HEK293 (cell line): ENCODE measurements around the gene IRS1.

Source experiments
- CTCF ChIA-PET: fragments of 350-600 bp; formaldehyde crosslinking; extraction: SDS; loops from one replicate; lab custom pipeline; 2021; ENCODE audit warnings: antibody characterized with exemption; lab: Yijun Ruan, JAX
- POLR2A ChIA-PET: fragments of 300-600 bp; formaldehyde crosslinking; extraction: SDS; loops from one replicate; lab custom pipeline; 2020; ENCODE audit warnings: antibody characterized with exemption, inconsistent platforms; lab: Yijun Ruan, JAX
- H3K27ac ChIP-seq: fragments of 200-500 bp; sonication (Bioruptor generic); 2 replicates; pipeline ENCODE4 v1.5.1; 2014; ENCODE audit warnings: low read depth, low read length, control low read depth, inconsistent platforms; ENCODE audit errors: extremely low read depth
- H3K36me3 ChIP-seq, 2 experiments: fragments of 200-500 bp in 1 of 2; sonication (Bioruptor generic) in 1 of 2; 1 replicate in 1 of 2; 2 replicates in 1 of 2; pipeline ENCODE4 v1.5.1; 2014 to 2017; ENCODE audit warnings: inconsistent platforms in 2 of 2, low read length in 2 of 2; ENCODE audit not compliant: control insufficient read depth in 2 of 2, insufficient read depth in 1 of 2
- H3K4me1 ChIP-seq: fragments of 200-500 bp; sonication (Bioruptor generic); 2 replicates; pipeline ENCODE4 v1.5.1; 2014; ENCODE audit warnings: mild to moderate bottlenecking, low read length, inconsistent platforms; ENCODE audit not compliant: control insufficient read depth, insufficient read depth
- H3K4me3 ChIP-seq: 2 replicates; pipeline ENCODE4 v1.5.1; 2011; ENCODE audit warnings: low read depth, mild to moderate bottlenecking, control low read depth, low read length, moderate library complexity
- H3K9me3 ChIP-seq: fragments of 200-500 bp; sonication (Bioruptor generic); 2 replicates; pipeline ENCODE4 v1.5.1; 2014; ENCODE audit warnings: low read depth, low read length, inconsistent platforms; ENCODE audit not compliant: control insufficient read depth, insufficient read depth
- GLI2 ChIP-seq: fragments of 450-650 bp; formaldehyde crosslinking; IDR thresholded peaks from 2 replicates; pipeline ENCODE4; 2017; ENCODE audit warnings: missing biosample characterization, missing genetic modification characterization, low read depth, borderline replicate concordance
- KLF8 ChIP-seq: fragments of 450-650 bp; formaldehyde crosslinking; IDR thresholded peaks from 2 replicates; pipeline ENCODE4 v1.5.1; 2016; ENCODE audit warnings: missing biosample characterization, missing genetic modification characterization
- PRDM1 ChIP-seq: fragments of 450-650 bp; formaldehyde crosslinking; IDR thresholded peaks from 2 replicates; pipeline ENCODE4; 2016; ENCODE audit warnings: missing biosample characterization, missing genetic modification characterization
- REPIN1 ChIP-seq: fragments of 450-650 bp; formaldehyde crosslinking; IDR thresholded peaks from 2 replicates; pipeline ENCODE4 v1.5.1; 2017; ENCODE audit warnings: missing biosample characterization, missing genetic modification characterization, low read depth
- TCF7L2 ChIP-seq: IDR thresholded peaks from 2 replicates; pipeline ENCODE4 v1.6.1; 2011; ENCODE audit warnings: low read depth, mild to moderate bottlenecking, inconsistent platforms, low read length, moderate library complexity, borderline replicate concordance
- ZBTB17 ChIP-seq: fragments of 450-650 bp; formaldehyde crosslinking; IDR thresholded peaks from 2 replicates; pipeline ENCODE4 v1.5.1; 2016; ENCODE audit warnings: missing biosample characterization, missing genetic modification characterization
- ZBTB20 ChIP-seq: fragments of 450-650 bp; formaldehyde crosslinking; IDR thresholded peaks from 2 replicates; pipeline ENCODE4 v1.5.1; 2016; ENCODE audit warnings: missing biosample characterization, missing genetic modification characterization
- ZNF132 ChIP-seq: fragments of 450-650 bp; formaldehyde crosslinking; IDR thresholded peaks from 2 replicates; pipeline ENCODE4 v1.5.1; 2017; ENCODE audit warnings: missing biosample characterization, missing genetic modification characterization, borderline replicate concordance
- ZNF214 ChIP-seq: fragments of 450-650 bp; formaldehyde crosslinking; IDR thresholded peaks from 2 replicates; pipeline ENCODE4 v1.5.1; 2017; ENCODE audit warnings: missing biosample characterization, mild to moderate bottlenecking, missing genetic modification characterization, borderline replicate concordance
- ZNF302 ChIP-seq: fragments of 450-650 bp; formaldehyde crosslinking; IDR thresholded peaks from 2 replicates; pipeline ENCODE4 v1.5.1; 2016; ENCODE audit warnings: missing biosample characterization, missing genetic modification characterization, low read depth
- ZNF677 ChIP-seq: fragments of 450-650 bp; IDR thresholded peaks from 2 replicates; pipeline ENCODE4 v1.5.0; 2018; ENCODE audit warnings: missing biosample characterization, mild to moderate bottlenecking, missing genetic modification characterization, moderate library complexity
- ZNF777 ChIP-seq: fragments of 450-650 bp; formaldehyde crosslinking; IDR thresholded peaks from 2 replicates; pipeline ENCODE4 v1.5.1; 2017; ENCODE audit warnings: missing biosample characterization, missing genetic modification characterization, borderline replicate concordance
- TF ChIP-seq, protein P1 (sequence below): fragments of 450-650 bp; formaldehyde crosslinking; IDR thresholded peaks from 2 replicates; pipeline ENCODE4 v1.5.1; 2016; ENCODE audit warnings: missing biosample characterization, missing genetic modification characterization, borderline replicate concordance
- TF ChIP-seq, protein P2 (sequence below): fragments of 450-650 bp; formaldehyde crosslinking; IDR thresholded peaks from 2 replicates; pipeline ENCODE4 v1.5.1; 2016; ENCODE audit warnings: missing biosample characterization, missing genetic modification characterization
- TF ChIP-seq, protein P3 (sequence below): fragments of 450-650 bp; formaldehyde crosslinking; IDR thresholded peaks from 2 replicates; pipeline ENCODE4 v1.5.1; 2016; ENCODE audit warnings: missing biosample characterization, missing genetic modification characterization, borderline replicate concordance
- TF ChIP-seq, protein P4 (sequence below): fragments of 450-650 bp; formaldehyde crosslinking; IDR thresholded peaks from 2 replicates; pipeline ENCODE4 v1.5.1; 2016; ENCODE audit warnings: missing biosample characterization, missing genetic modification characterization

IRS1 gene

DNA sequence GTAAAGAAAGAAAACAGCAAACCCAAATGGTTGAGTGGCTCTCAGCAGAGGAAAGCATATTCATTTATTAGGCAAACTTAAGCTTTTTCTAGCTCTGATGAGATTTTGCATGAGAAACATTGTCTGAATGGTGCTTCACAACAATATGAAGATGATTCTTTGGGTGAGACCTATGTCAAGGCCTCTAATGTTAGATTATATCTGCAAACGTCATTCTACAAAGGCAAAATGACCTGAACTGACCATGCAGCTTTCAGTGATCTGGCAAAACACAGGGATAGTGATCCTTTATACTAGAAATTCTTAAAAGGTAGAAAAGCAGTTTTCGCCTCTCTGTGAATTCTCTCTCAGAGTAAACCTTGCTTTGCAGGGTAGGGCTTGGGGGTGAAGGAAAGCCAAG, 47.9 kb upstream of the IRS1 start:
- no peak overlapping the region for H3K4me3 ChIP-seq
- no peak for TF ChIP-seq ZNF132 (tag by site-specific recombination)
- no peak for TF ChIP-seq ZNF777 (tag by site-specific recombination)
- no peak for TF ChIP-seq ZNF214 (tag by site-specific recombination)
- no peak for TF ChIP-seq TCF7L2
- TF ChIP-seq, protein P1, sequence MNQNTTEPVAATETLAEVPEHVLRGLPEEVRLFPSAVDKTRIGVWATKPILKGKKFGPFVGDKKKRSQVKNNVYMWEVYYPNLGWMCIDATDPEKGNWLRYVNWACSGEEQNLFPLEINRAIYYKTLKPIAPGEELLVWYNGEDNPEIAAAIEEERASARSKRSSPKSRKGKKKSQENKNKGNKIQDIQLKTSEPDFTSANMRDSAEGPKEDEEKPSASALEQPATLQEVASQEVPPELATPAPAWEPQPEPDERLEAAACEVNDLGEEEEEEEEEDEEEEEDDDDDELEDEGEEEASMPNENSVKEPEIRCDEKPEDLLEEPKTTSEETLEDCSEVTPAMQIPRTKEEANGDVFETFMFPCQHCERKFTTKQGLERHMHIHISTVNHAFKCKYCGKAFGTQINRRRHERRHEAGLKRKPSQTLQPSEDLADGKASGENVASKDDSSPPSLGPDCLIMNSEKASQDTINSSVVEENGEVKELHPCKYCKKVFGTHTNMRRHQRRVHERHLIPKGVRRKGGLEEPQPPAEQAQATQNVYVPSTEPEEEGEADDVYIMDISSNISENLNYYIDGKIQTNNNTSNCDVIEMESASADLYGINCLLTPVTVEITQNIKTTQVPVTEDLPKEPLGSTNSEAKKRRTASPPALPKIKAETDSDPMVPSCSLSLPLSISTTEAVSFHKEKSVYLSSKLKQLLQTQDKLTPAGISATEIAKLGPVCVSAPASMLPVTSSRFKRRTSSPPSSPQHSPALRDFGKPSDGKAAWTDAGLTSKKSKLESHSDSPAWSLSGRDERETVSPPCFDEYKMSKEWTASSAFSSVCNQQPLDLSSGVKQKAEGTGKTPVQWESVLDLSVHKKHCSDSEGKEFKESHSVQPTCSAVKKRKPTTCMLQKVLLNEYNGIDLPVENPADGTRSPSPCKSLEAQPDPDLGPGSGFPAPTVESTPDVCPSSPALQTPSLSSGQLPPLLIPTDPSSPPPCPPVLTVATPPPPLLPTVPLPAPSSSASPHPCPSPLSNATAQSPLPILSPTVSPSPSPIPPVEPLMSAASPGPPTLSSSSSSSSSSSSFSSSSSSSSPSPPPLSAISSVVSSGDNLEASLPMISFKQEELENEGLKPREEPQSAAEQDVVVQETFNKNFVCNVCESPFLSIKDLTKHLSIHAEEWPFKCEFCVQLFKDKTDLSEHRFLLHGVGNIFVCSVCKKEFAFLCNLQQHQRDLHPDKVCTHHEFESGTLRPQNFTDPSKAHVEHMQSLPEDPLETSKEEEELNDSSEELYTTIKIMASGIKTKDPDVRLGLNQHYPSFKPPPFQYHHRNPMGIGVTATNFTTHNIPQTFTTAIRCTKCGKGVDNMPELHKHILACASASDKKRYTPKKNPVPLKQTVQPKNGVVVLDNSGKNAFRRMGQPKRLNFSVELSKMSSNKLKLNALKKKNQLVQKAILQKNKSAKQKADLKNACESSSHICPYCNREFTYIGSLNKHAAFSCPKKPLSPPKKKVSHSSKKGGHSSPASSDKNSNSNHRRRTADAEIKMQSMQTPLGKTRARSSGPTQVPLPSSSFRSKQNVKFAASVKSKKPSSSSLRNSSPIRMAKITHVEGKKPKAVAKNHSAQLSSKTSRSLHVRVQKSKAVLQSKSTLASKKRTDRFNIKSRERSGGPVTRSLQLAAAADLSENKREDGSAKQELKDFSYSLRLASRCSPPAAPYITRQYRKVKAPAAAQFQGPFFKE (tag by site-specific recombination), result no peak
- no peak for TF ChIP-seq ZBTB17 (tag by site-specific recombination)
- TF ChIP-seq, protein P2, sequence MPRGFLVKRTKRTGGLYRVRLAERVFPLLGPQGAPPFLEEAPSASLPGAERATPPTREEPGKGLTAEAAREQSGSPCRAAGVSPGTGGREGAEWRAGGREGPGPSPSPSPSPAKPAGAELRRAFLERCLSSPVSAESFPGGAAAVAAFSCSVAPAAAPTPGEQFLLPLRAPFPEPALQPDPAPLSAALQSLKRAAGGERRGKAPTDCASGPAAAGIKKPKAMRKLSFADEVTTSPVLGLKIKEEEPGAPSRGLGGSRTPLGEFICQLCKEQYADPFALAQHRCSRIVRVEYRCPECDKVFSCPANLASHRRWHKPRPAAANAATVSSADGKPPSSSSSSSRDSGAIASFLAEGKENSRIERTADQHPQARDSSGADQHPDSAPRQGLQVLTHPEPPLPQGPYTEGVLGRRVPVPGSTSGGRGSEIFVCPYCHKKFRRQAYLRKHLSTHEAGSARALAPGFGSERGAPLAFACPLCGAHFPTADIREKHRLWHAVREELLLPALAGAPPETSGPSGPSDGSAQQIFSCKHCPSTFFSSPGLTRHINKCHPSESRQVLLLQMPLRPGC (tag by site-specific recombination), result no peak
- no peak for TF ChIP-seq ZNF302 (tag by site-specific recombination)
- TF ChIP-seq, protein P3, sequence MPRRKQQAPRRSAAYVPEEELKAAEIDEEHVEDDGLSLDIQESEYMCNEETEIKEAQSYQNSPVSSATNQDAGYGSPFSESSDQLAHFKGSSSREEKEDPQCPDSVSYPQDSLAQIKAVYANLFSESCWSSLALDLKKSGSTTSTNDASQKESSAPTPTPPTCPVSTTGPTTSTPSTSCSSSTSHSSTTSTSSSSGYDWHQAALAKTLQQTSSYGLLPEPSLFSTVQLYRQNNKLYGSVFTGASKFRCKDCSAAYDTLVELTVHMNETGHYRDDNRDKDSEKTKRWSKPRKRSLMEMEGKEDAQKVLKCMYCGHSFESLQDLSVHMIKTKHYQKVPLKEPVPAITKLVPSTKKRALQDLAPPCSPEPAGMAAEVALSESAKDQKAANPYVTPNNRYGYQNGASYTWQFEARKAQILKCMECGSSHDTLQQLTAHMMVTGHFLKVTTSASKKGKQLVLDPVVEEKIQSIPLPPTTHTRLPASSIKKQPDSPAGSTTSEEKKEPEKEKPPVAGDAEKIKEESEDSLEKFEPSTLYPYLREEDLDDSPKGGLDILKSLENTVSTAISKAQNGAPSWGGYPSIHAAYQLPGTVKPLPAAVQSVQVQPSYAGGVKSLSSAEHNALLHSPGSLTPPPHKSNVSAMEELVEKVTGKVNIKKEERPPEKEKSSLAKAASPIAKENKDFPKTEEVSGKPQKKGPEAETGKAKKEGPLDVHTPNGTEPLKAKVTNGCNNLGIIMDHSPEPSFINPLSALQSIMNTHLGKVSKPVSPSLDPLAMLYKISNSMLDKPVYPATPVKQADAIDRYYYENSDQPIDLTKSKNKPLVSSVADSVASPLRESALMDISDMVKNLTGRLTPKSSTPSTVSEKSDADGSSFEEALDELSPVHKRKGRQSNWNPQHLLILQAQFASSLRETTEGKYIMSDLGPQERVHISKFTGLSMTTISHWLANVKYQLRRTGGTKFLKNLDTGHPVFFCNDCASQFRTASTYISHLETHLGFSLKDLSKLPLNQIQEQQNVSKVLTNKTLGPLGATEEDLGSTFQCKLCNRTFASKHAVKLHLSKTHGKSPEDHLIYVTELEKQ (tag by site-specific recombination), result no peak
- TF ChIP-seq, protein P4, sequence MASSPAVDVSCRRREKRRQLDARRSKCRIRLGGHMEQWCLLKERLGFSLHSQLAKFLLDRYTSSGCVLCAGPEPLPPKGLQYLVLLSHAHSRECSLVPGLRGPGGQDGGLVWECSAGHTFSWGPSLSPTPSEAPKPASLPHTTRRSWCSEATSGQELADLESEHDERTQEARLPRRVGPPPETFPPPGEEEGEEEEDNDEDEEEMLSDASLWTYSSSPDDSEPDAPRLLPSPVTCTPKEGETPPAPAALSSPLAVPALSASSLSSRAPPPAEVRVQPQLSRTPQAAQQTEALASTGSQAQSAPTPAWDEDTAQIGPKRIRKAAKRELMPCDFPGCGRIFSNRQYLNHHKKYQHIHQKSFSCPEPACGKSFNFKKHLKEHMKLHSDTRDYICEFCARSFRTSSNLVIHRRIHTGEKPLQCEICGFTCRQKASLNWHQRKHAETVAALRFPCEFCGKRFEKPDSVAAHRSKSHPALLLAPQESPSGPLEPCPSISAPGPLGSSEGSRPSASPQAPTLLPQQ, result no peak
- TF ChIP-seq ZNF677 (tag by site-specific recombination), result no peak
- ChIA-PET CTCF (no interaction called here), POLR2A (interaction anchor here (0.5 kb wide), 1 partner anchor 14 kb away, joined by 3 read pairs; no protein-coding TSS in a partner anchor)
- H3K36me3 ChIP-seq, result peaks cover 0 to 4% of the 10 kb centered on the region in 2 experiments; a peak in 1 of 3 replicates
- no peak overlapping the region for H3K27ac ChIP-seq
- H3K9me3 ChIP-seq, result no peaks in the 10 kb centered on the region
- no peaks in the 10 kb centered on the region for H3K4me1 ChIP-seq

DNA sequence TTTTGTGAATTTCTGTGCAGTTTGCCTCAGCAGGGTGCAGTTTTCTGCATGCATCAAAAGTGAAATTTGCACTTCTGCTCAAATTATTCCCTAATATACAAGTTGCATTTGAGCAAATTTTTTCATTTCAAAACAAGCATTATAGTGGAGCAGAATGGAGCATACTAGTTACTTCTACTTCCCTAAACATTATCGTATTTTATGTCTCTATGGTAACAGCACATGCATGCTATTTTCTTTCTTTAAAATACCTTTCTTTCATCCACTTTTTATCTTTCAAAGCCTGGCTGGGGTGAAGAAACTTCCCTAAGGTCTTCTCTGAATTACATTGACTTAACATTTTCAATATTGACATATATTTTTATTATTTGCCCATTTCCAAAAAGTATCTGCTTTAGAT, 47.5 kb upstream of the IRS1 start:
- CTCF ChIA-PET, result interaction anchor here (0.9 kb wide), 1 partner anchor 284 kb away, joined by 3 read pairs; no protein-coding TSS in a partner anchor
- no peak for TF ChIP-seq ZBTB20 (tag by site-specific recombination)
- TF ChIP-seq GLI2 (tag by site-specific recombination), result no peak
- TF ChIP-seq REPIN1 (tag by site-specific recombination), result no peak
- no peak for TF ChIP-seq KLF8 (tag by site-specific recombination)
- no peak for TF ChIP-seq PRDM1 (tag by site-specific recombination)
- H3K9me3 ChIP-seq, result no peaks in the 10 kb centered on the region
- H3K4me1 ChIP-seq, result no peaks in the 10 kb centered on the region
- no peak overlapping the region for H3K27ac ChIP-seq
- POLR2A ChIA-PET, result interaction anchor here (0.5 kb wide), 1 partner anchor 15 kb away, joined by 3 read pairs; no protein-coding TSS in a partner anchor
- H3K36me3 ChIP-seq, result peaks cover 0 to 4% of the 10 kb centered on the region in 2 experiments; a peak in 1 of 3 replicates
- H3K4me3 ChIP-seq, result no peak overlapping the region
